HG03095 (cell line): Measurements from ENCODE around the gene NGEF.
"Not testable (repeated sequence)": the region's sequence is repeated elsewhere in the genome, so short reads cannot be mapped to it uniquely, and the experiment has no call there.

Experiments used
- ATAC-seq: cut with Tn5 transposase; IDR thresholded peaks from one replicate; pipeline ENCODE4 v1.9.1; 2021; ENCODE audit warnings: moderate library complexity; ENCODE audit not compliant: unreplicated experiment

NGEF gene, protein sequence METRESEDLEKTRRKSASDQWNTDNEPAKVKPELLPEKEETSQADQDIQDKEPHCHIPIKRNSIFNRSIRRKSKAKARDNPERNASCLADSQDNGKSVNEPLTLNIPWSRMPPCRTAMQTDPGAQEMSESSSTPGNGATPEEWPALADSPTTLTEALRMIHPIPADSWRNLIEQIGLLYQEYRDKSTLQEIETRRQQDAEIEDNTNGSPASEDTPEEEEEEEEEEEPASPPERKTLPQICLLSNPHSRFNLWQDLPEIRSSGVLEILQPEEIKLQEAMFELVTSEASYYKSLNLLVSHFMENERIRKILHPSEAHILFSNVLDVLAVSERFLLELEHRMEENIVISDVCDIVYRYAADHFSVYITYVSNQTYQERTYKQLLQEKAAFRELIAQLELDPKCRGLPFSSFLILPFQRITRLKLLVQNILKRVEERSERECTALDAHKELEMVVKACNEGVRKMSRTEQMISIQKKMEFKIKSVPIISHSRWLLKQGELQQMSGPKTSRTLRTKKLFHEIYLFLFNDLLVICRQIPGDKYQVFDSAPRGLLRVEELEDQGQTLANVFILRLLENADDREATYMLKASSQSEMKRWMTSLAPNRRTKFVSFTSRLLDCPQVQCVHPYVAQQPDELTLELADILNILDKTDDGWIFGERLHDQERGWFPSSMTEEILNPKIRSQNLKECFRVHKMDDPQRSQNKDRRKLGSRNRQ

GRCh38 chr2:233013027-233013461 is at the start of gene NGEF:
Gene NGEF, minus strand, starts transcription at chr2:233013256. Its CDS starts 38,366 bp downstream, at chr2:232974890.
- no peak for ATAC-seq

DNA sequence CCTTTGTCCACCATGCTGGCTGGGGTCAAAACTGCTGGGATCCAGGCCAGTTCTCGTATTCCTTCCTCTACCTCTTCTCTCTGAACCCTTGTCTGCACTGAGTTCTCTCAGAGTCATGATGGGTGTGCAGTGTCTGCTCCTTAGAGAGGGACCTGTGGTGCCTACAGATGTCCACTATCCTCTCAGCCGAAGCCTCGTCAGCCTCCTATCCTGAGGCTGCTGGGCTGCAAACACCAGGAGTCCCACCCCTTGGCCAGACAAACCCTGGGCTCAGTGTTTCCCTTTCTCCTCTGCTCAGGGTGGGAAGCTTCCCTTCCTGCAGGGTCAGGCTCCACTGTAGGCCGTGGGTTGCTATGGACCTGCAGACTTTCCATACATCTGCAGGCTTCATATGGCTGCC is 49.4 kb upstream of the NGEF start:
- ATAC-seq = no peak

- peak; percentile 26 for ATAC-seq
Observed at GRCh38 chr2:233061591-233062450, 48.8 kb upstream of the NGEF start.

GRCh38 chr2:233060980-233061590 is 48.0 kb upstream of the NGEF start:
- peak; percentile 28 for ATAC-seq

DNA sequence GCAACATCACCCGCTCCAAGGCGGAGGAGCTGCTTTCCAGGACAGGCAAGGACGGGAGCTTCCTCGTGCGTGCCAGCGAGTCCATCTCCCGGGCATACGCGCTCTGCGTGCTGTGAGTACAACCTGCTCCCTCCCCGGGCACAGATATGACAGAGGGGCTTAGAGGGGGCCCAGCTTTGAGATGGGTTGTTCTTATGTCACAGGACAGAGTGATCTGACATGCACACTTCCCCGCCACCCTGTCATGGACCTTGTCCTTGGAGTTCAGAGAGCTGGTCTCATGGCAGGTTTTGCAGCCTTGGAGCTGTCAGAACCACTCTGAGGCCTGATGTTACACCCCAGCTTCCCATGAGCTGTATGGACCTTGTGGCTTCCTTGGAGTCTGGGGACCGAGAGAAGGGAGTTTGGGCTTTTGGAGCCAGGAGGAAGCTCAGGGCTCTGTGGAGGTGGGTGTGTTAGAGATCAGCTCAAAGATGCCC is 47.5 kb upstream of the NGEF start:
- ATAC-seq = no peak

DNA sequence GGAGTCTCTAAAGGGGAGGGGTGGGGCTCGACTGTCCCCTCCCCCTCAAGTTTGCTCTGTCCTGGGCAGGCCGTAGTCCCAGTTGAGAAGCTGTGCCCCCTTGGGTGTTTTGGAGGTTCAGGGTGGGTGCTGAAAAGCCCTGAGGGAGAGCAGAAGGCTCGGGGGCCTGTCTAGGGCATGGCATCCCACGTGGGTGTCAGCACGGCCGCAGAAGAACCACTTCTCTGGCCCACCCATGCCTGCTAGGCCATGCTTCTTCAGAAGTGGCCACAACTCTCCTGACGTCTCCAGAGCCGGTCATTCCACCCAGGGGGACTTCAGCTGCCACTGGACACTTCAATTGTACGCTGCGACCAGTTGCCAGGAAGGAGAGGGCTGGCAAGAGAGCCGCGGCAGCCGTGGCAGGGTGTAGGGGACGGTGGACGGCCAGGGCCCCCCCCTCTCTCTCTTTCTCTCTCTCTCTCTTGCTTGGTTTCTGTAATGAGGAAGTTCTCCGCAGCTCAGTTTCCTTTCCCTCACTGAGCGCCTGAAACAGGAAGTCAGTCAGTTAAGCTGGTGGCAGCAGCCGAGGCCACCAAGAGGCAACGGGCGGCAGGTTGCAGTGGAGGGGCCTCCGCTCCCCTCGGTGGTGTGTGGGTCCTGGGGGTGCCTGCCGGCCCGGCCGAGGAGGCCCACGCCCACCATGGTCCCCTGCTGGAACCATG is 46.9 kb upstream of the NGEF start, which contains the start of gene INPP5D:
INPP5D (plus strand) TSS at position 546 of the 704 bp plus-strand sequence; CDS start at position 683, 137 bp downstream.
- peak; percentile 27 for ATAC-seq

GRCh38 chr2:233059547-233059796 is 46.4 kb upstream of the NGEF start:
- ATAC-seq = no peak

GRCh38 chr2:233058717-233059546 is 45.9 kb upstream of the NGEF start:
- no peak for ATAC-seq

- ATAC-seq = no peak
Observed at GRCh38 chr2:233056961-233057605, 44.0 kb upstream of the NGEF start.

DNA sequence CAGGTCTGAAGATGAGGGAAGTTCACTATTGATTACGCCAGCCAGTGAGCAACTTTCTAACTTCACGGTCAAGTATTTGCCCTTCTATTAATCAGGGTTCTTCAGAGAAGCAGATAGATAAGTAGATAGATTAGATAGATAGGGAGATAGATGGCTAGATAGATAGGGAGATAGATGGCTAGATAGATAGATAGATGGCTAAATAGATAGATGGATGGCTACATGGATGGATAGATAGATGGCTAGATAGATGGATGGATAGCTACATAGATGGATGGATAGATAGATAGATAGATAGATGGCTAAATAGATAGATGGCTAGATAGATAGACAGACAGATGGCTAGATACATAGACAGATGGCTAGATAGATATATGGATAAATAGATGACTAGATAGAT is 42.3 kb upstream of the NGEF start:
- no peak for ATAC-seq

DNA sequence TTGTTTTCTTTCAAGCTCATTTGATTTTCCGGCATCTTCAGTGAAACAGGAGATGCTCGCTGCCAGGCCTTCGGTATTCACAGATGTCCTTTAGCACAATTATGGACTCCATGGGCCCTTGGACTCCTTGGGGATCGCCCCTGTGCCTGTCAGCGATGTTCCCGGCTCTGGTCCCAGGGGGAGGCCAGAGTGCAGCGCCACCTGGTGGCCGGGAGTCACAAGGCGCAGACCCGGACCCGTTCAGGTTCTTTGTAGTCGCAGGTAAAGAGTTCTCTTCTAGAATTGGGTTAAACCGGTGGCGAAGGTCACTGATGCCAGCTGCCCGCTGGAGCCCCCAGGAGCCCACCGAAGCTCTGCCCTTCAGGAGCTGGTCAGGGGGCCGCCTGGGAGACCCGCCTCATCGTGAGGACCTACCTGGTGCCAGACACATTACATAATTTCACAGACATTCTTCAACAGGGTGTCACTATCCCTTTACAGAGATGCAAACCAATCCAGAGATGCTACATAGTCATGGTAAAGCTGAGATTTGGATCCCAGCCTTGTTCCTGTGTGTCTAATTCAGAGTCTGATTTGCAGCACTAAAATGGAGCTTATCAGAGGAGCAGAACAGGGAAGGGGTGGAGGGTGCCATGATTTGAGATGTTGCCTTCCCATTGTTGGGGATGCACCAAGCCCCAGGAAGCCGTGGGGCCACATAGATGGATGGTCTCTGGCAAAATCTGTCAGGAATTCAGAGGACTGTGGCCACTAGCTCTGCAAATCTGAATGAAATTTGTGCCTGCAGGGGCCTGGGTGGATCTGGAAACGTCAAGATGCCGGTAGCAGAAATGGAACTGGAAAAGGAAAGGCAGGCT is 41.1 kb upstream of the NGEF start:
- no peak for ATAC-seq

- ATAC-seq = not testable (repeated sequence)
Observed at GRCh38 chr2:233052517-233052916, 39.5 kb upstream of the NGEF start.

DNA sequence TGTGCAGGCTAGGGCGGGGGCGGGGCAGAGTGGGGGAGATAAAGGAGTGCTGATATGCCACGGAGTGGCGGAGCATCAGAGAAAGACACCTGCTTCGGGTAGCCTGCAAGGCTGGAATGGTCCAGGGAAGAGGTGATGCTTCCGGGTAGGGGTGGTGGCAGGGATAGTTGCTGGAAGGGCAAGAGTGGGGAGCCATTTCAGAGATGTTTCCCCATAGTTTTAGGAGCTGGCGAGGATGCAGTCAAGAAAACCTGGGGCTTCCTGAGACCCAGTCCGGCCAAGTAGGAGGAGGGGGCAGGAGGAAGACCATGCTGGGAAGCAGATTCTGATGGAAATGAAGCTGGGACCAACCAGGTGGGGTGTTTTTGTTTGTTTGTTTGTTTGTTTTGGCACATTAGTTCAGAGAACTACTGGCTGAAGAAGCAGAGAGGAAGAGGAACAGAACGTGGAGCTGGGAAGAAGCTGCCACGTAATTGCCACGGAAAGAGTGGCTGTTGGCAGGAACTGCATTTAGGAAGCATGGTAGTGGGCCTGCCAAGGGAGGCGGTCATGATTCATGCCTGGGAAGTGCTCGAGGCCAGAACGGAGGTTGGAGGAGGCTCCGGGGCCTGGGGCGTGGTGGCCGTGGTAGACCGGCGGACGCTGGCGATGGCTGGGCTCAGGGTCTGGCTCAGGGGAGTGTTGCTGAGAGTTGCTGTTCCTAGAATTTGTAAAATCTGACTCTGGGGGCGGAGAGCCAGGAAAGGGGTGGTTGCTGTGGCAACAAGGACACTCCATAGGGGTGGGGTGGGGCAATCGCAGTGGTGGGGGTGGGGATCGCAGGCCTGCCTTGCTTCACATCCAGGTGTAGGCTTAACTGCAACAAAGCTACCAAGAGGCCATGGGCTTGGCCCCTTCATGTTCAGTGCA is 38.4 kb upstream of the NGEF start:
- ATAC-seq = no peak

DNA sequence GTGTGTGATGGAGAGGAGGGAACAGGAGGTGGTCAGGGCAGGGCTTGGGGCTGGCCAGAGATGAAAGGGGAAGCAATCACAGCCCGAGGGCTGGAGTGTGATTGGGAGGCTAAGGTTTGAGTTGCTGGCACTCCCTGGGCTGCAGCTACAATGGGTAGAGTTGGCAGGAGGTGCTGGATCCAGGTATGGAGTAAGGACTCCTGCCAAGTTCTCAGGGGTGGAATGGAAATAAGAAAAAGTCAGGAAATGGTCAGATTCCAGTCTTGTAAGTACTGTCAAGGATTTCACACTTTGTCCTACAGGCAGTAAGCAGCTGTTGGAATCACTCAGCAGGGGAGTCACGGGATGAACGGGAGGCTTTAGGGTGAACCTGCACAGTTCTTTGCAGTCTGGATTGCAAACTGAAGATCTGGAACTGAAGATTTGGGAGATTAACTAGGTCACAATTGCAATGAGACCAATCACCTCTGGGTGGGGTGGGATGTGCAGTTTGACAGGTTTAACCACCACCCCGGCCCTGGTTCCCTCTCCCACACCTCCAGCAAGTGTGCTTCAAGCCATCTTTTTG is 36.2 kb upstream of the NGEF start:
- no peak for ATAC-seq

DNA sequence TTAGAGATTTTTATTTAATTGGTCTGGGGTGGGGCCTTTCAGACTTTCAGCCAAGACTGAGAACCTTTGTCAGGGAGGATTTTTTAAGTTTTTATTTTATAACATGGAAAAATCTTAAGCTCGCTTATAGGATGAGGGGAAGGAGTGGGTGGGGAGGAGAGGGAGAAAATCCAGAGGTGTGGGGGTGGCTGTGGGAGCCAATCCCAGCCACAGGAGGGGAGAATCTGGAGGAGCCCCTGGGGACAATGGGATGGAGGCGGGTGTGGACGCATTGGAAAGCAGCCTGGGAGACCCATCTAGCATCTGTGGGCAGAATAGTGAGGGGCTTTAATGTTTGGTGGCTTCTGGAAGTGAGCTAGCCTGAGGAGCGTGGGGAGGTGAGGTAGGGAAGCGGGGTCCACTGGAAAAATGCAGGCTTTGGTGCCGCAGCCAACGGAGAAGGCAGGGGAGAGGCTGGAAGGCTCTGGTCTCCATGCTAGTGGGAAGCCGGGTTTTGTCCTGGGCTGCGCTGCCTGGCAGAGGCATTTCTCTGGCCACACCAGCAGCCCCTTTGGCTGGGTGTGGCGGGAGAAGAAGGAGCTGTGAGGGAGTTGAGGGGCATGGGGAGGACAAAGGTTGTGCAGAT is 35.6 kb upstream of the NGEF start:
- ATAC-seq = no peak

DNA sequence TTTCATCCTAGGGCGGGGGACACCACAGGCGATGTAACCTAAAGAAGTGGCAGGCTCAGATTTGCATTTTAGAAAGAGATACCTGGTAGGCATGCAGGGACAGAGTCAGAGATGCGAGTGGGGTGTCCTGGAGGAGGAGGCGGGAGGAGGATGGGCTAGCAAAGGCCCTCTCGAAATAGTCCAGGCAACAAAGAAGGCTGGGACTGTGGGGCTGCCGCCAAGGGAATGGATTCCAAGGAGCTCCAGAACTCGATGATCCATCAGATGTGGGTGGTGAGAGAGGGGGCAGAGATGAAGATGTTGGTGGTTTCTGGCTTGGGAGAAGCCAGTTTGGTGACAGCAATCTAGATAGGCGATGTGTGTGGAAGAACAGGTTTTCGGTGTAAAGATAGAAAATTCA is 34.6 kb upstream of the NGEF start:
- no peak for ATAC-seq
